GM23338 (cell line): ENCODE measurements around the gene ABCD3. TPM values are rescaled to one million over a fixed set of nuclear protein-coding genes. Genes with fewer than 3 reads are reported as not detected.

ENCODE experiments used
- ATAC-seq: fragments of 200-7000 bp; cut with Tn5 transposase; 3 replicates; pipeline ENCODE4 v1.9.1; 2020
- DNase-seq: peaks from one replicate; pipeline ENCODE4 v3.0.0-alpha.2; 2015; ENCODE audit warnings: low spot score
- H2AFZ ChIP-seq: fragments of 200-600 bp; sonication (generic); 2 replicates; pipeline ENCODE4 v1.8.0; 2016; ENCODE audit warnings: antibody characterized with exemption, mild to moderate bottlenecking, moderate library complexity
- H3F3A ChIP-seq: fragments of 200-600 bp; sonication (generic); replicated peaks from 2 replicates; pipeline ENCODE4 v1.8.0; 2017; ENCODE audit warnings: antibody characterized with exemption, mixed run types, low read depth
- H3K27ac ChIP-seq: fragments of 200-600 bp; sonication (generic); 2 replicates; pipeline ENCODE4 v1.6.1; 2016; ENCODE audit warnings: low read depth
- H3K27me3 ChIP-seq: fragments of 200-600 bp; sonication (generic); 2 replicates; pipeline ENCODE4 v1.8.0; 2016; ENCODE audit warnings: mild to moderate bottlenecking, mixed run types, moderate library complexity; ENCODE audit not compliant: insufficient read depth
- H3K36me3 ChIP-seq: fragments of 200-600 bp; sonication (generic); 2 replicates; pipeline ENCODE4 v1.8.0; 2016; ENCODE audit warnings: mild to moderate bottlenecking; ENCODE audit not compliant: insufficient read depth
- H3K4me1 ChIP-seq: fragments of 200-600 bp; sonication (generic); 2 replicates; pipeline ENCODE4 v1.8.0; 2016; ENCODE audit warnings: mild to moderate bottlenecking, moderate library complexity; ENCODE audit not compliant: insufficient read depth
- H3K4me2 ChIP-seq: fragments of 200-600 bp; sonication (generic); 2 replicates; pipeline ENCODE4 v1.7.1; 2017; ENCODE audit warnings: mixed run types
- H3K4me3 ChIP-seq: fragments of 200-600 bp; sonication (generic); 2 replicates; pipeline ENCODE4 v1.6.1; 2016; ENCODE audit warnings: mixed run types
- H3K79me2 ChIP-seq: fragments of 200-600 bp; sonication (generic); replicated peaks from 2 replicates; pipeline ENCODE4 v1.8.0; 2017; ENCODE audit warnings: mild to moderate bottlenecking; ENCODE audit not compliant: insufficient read depth
- H3K9me2 ChIP-seq: fragments of 200-600 bp; sonication (generic); 2 replicates; pipeline ENCODE4 v1.8.0; 2017; ENCODE audit not compliant: insufficient read depth
- H4K20me1 ChIP-seq: fragments of 200-600 bp; sonication (generic); replicated peaks from 2 replicates; pipeline ENCODE4 v1.8.0; 2017; ENCODE audit warnings: mild to moderate bottlenecking; ENCODE audit not compliant: insufficient read depth
- H3K27ac Mint-ChIP-seq: 2 replicates; pipeline ENCODE4 v1.8.0; 2020; ENCODE audit warnings: inconsistent platforms, mild to moderate bottlenecking, moderate library complexity, mixed read lengths
- H3K27me3 Mint-ChIP-seq: 3 replicates; pipeline ENCODE4 v1.8.0; 2022; ENCODE audit warnings: low read depth, mild to moderate bottlenecking, moderate library complexity, mixed read lengths, inconsistent platforms; ENCODE audit not compliant: insufficient read depth, poor library complexity
- H3K36me3 Mint-ChIP-seq: 3 replicates; pipeline ENCODE4 v1.8.0; 2021; ENCODE audit warnings: low read depth, mild to moderate bottlenecking, inconsistent platforms, moderate library complexity, mixed read lengths
- H3K4me1 Mint-ChIP-seq: 3 replicates; pipeline ENCODE4 v1.8.0; 2020; ENCODE audit warnings: mild to moderate bottlenecking, inconsistent platforms, mixed read lengths
- H3K4me3 Mint-ChIP-seq: 3 replicates; pipeline ENCODE4 v1.8.0; 2021; ENCODE audit warnings: moderate library complexity, mild to moderate bottlenecking, inconsistent platforms, mixed read lengths
- H3K9me3 Mint-ChIP-seq: 3 replicates; pipeline ENCODE4 v1.8.0; 2020; ENCODE audit warnings: moderate library complexity, mild to moderate bottlenecking, inconsistent platforms, mixed read lengths
- CREB1 ChIP-seq: fragments of 250-450 bp; sonication (Bioruptor Pico); IDR thresholded peaks from 2 replicates; pipeline ENCODE4 v1.5.0; 2020; ENCODE audit warnings: low read depth, mild to moderate bottlenecking, moderate library complexity
- CTCF ChIP-seq, 2 experiments: fragments of 200-600 bp in 1 of 2; sonication (generic) in 1 of 2; conservative IDR thresholded peaks; 2 replicates each; pipeline versions ENCODE4 v1.5.1 to v1.6.1; 2016 to 2017; ENCODE audit warnings: antibody characterized with exemption in 2 of 2, low read depth in 2 of 2, mild to moderate bottlenecking in 2 of 2, moderate library complexity in 1 of 2
- EZH2 ChIP-seq: fragments of 200-600 bp; sonication (generic); IDR thresholded peaks from one replicate; pipeline ENCODE4 v1.8.0; 2017; ENCODE audit warnings: antibody characterized with exemption, mild to moderate bottlenecking, low read depth; ENCODE audit not compliant: unreplicated experiment
- EZH2phosphoT487 ChIP-seq: fragments of 200-600 bp; sonication (generic); IDR thresholded peaks from one replicate; pipeline ENCODE4 v1.8.1; 2018; ENCODE audit warnings: antibody characterized with exemption; ENCODE audit not compliant: unreplicated experiment
- JUNB ChIP-seq: IDR thresholded peaks from one replicate; pipeline ENCODE4 v1.6.1; 2016; ENCODE audit warnings: antibody characterized with exemption; ENCODE audit not compliant: unreplicated experiment
- NANOG ChIP-seq: IDR thresholded peaks from 2 replicates; pipeline ENCODE4 v1.6.1; 2016; ENCODE audit warnings: antibody characterized with exemption, borderline replicate concordance
- POLR2AphosphoS5 ChIP-seq: IDR thresholded peaks from 2 replicates; pipeline ENCODE4 v1.6.1; 2016; ENCODE audit warnings: antibody characterized with exemption, low read depth
- REST ChIP-seq: IDR thresholded peaks from one replicate; pipeline ENCODE4 v1.6.1; 2018; ENCODE audit warnings: antibody characterized with exemption; ENCODE audit not compliant: unreplicated experiment
- STAT1 ChIP-seq: IDR thresholded peaks from one replicate; pipeline ENCODE4 v1.6.1; 2016; ENCODE audit warnings: antibody characterized with exemption; ENCODE audit not compliant: unreplicated experiment
- ZNF114 ChIP-seq: fragments of 250-450 bp; sonication (Bioruptor Pico); IDR thresholded peaks from 2 replicates; pipeline ENCODE4 v1.5.0; 2020; ENCODE audit warnings: mild to moderate bottlenecking, moderate library complexity
- ZNF331 ChIP-seq: fragments of 250-450 bp; sonication (Bioruptor Pico); IDR thresholded peaks from 2 replicates; pipeline ENCODE4 v1.5.0; 2020; ENCODE audit warnings: low read depth, mild to moderate bottlenecking, moderate library complexity
- polyA plus RNA-seq: library from polyadenylated mRNA; unstranded; fragments of >200 nt; fragmentation: Nextera tagmentation; extraction: Ambion mirVana; gene quantifications from 2 replicates; pipeline ENCODE4 v1.2.1, GENCODE V29; 2016
- total RNA-seq: library from RNA; depleted of rRNA; stranded (reverse); fragments of >200 nt; shearing (Covaris generic); gene quantifications from 2 replicates; pipeline ENCODE4 v1.2.3, GENCODE V29; 2014

Gene ABCD3
- total and polyA plus RNA-seq, 2 experiments from 2014 or later, result 12.3 to 24.0 TPM

- H3F3A ChIP-seq, result peaks cover 6% of the 10 kb centered on the region
- H3K27ac ChIP-seq, result 0 out of 2 replicates have a peak overlapping the region, but pooled peaks have one; percentile 50
- H3K27me3 Mint-ChIP-seq, result no peaks in the 10 kb centered on the region
- TF ChIP-seq REST (no peak), EZH2phosphoT487 (no peak), EZH2 (no peak), ZNF114 (CRISPR knock-in tag) (no peak)
- no peaks in the 10 kb centered on the region for H3K79me2 ChIP-seq
- H3K4me2 ChIP-seq, result no peak overlapping the region
- no peak overlapping the region for H3K4me3 ChIP-seq
- ATAC-seq, result no peak
- H4K20me1 ChIP-seq, result no peaks in the 10 kb centered on the region; the same call in 1 of the 2 replicates
- no peak overlapping the region for H3K4me3 Mint-ChIP-seq
- no peaks in the 10 kb centered on the region for H3K9me2 ChIP-seq
- H3K9me3 Mint-ChIP-seq, result no peaks in the 10 kb centered on the region
- peaks cover 9% of the 10 kb centered on the region for H3K36me3 ChIP-seq
- H2AFZ ChIP-seq, result no peak overlapping the region
- DNase-seq, result no peak
- H3K4me1 ChIP-seq, result peaks cover 15% of the 10 kb centered on the region
- no peak overlapping the region for H3K27ac Mint-ChIP-seq
- no peaks in the 10 kb centered on the region for H3K27me3 ChIP-seq
- H3K4me1 Mint-ChIP-seq, result peaks cover 14% of the 10 kb centered on the region
- H3K36me3 Mint-ChIP-seq, result peaks cover 20% of the 10 kb centered on the region
Measured at GRCh38 chr1:94528826-94529225, 110.6 kb downstream of the ABCD3 start.

DNA sequence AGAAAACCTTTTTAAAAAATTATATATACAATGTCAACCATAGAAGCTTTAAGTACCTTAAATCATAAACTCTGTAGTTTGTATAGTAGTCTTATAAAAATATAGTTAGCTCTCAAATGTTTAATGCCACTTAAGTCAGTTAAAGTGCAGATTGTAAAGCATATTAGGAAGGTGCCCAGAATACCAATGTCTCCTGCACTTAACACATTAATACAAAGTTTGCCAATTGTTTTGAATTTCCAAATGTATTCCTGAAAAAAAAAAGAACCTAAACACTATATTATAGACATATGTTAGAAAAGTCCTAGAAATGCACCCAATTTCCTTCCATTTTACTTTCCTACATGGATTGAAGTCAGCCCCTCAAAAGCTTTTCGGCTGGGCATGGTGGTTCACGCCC, 111.2 kb downstream of the ABCD3 start:
- H3K27me3 ChIP-seq, result no peaks in the 10 kb centered on the region
- H3K36me3 Mint-ChIP-seq, result peaks cover 20% of the 10 kb centered on the region
- peaks cover 15% of the 10 kb centered on the region for H3K36me3 ChIP-seq
- no peaks in the 10 kb centered on the region for H3K79me2 ChIP-seq
- no peak overlapping the region for H3K4me3 Mint-ChIP-seq
- no peaks in the 10 kb centered on the region for H3K27me3 Mint-ChIP-seq
- peaks cover 15% of the 10 kb centered on the region for H3K4me1 ChIP-seq
- H3K9me2 ChIP-seq, result no peaks in the 10 kb centered on the region
- H3K4me2 ChIP-seq, result no peak overlapping the region
- H3K4me3 ChIP-seq, result no peak overlapping the region
- H3F3A ChIP-seq, result peaks cover 6% of the 10 kb centered on the region
- no peak overlapping the region for H3K27ac Mint-ChIP-seq
- H3K4me1 Mint-ChIP-seq, result peaks cover 14% of the 10 kb centered on the region
- no peak for ATAC-seq
- H3K27ac ChIP-seq, result no peak overlapping the region
- no peak overlapping the region for H2AFZ ChIP-seq
- no peaks in the 10 kb centered on the region; the same call in 1 of the 2 replicates for H4K20me1 ChIP-seq
- no peaks in the 10 kb centered on the region for H3K9me3 Mint-ChIP-seq
- DNase-seq, result no peak
- TF ChIP-seq JUNB (no peak), CREB1 (CRISPR knock-in tag) (no peak), EZH2phosphoT487 (no peak), NANOG (no peak), POLR2AphosphoS5 (no peak), ZNF331 (CRISPR knock-in tag) (no peak), STAT1 (no peak), CTCF (conservative IDR thresholded peaks at IDR 0.05; ENCODE audit: low read depth in 2 of 2) (no peak), REST (no peak), ZNF114 (CRISPR knock-in tag) (no peak), EZH2 (no peak)
